WTC11 (cell line): ENCODE data around the gene SPECC1L.

Experiments used
- FOXK1 ChIP-seq: sonication (generic); formaldehyde crosslinking; IDR thresholded peaks from 2 replicates; pipeline ENCODE4 v1.8.0; 2022; ENCODE audit warnings: mild to moderate bottlenecking, moderate library complexity, missing genetic modification reagents
- IRF2 ChIP-seq: sonication (generic); formaldehyde crosslinking; IDR thresholded peaks from 2 replicates; pipeline ENCODE4 v1.8.0; 2022; ENCODE audit warnings: low read depth, missing genetic modification reagents, borderline replicate concordance
- MLX ChIP-seq: sonication (generic); formaldehyde crosslinking; IDR thresholded peaks from 2 replicates; pipeline ENCODE4 v1.8.1; 2023; ENCODE audit warnings: mild to moderate bottlenecking, missing genetic modification reagents, moderate library complexity
- MXD4 ChIP-seq: fragments of 250-450 bp; sonication (Bioruptor Pico); IDR thresholded peaks from 2 replicates; pipeline ENCODE4 v1.8.0; 2021; ENCODE audit warnings: mild to moderate bottlenecking, moderate library complexity, borderline replicate concordance
- PRDM15 ChIP-seq: sonication (generic); formaldehyde crosslinking; IDR thresholded peaks from 2 replicates; pipeline ENCODE4 v1.8.0; 2022; ENCODE audit warnings: missing genetic modification reagents
- SP1 ChIP-seq: sonication (generic); formaldehyde crosslinking; conservative IDR thresholded peaks from 2 replicates; pipeline ENCODE4 v1.8.1; 2022; ENCODE audit warnings: missing genetic modification reagents
- TCF7 ChIP-seq: sonication (generic); formaldehyde crosslinking; IDR thresholded peaks from 2 replicates; pipeline ENCODE4 v1.8.0; 2022; ENCODE audit warnings: mild to moderate bottlenecking, low read depth, missing genetic modification reagents, moderate library complexity
- TF ChIP-seq, protein P1 (sequence below): sonication (generic); formaldehyde crosslinking; IDR thresholded peaks from 2 replicates; pipeline ENCODE4 v1.8.0; 2022; ENCODE audit warnings: mild to moderate bottlenecking, missing genetic modification reagents
- TF ChIP-seq, protein P2 (sequence below): fragments of 200-600 bp; IDR thresholded peaks from 2 replicates; pipeline ENCODE4 v1.8.0; 2022; ENCODE audit warnings: antibody characterized with exemption
- TF ChIP-seq, protein P3 (sequence below): sonication (generic); formaldehyde crosslinking; conservative IDR thresholded peaks from 2 replicates; pipeline ENCODE4 v1.8.1; 2022; ENCODE audit warnings: mild to moderate bottlenecking, missing genetic modification reagents
- TF ChIP-seq, protein P4 (sequence below): sonication (generic); formaldehyde crosslinking; IDR thresholded peaks from 2 replicates; pipeline ENCODE4 v1.8.1; 2022; ENCODE audit warnings: low read depth, missing genetic modification reagents, borderline replicate concordance
- TF ChIP-seq, protein P5 (sequence below): sonication (generic); formaldehyde crosslinking; IDR thresholded peaks from 2 replicates; pipeline ENCODE4 v1.8.1; 2023; ENCODE audit warnings: mild to moderate bottlenecking, missing genetic modification reagents, moderate library complexity

DNA sequence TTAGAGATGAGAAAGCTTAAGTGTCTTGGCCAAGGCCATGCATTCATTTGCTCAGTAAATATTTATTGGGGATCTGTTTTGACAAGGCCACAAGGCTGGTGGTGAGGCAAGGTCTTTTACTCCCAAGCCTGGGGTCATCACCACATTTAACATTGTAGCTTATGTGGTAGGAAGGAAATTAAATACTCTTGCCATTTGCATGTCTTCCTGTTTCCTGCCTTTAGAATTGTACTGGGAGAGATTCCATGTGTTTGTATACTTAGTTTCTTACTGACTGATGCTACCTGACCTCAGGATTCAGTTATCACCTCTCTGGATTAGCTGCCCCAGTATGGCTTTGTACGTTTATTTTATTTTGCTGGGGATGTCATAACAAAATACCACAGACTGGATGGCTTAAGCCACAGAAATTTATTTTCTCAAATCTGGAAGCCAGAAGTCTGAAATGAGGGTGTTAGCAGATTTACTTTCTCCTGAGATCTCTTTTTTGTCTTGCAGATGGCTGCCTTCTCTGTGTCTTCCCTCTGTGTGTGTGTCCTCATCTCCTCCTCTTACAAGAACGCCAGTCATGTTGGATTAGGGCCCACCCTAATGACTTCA lies 44.8 kb downstream of the SPECC1L start:
- TF ChIP-seq, protein P1, sequence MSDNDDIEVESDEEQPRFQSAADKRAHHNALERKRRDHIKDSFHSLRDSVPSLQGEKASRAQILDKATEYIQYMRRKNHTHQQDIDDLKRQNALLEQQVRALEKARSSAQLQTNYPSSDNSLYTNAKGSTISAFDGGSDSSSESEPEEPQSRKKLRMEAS (CRISPR knock-in tag) = no peak
- no peak for TF ChIP-seq SP1
- TF ChIP-seq, protein P2, sequence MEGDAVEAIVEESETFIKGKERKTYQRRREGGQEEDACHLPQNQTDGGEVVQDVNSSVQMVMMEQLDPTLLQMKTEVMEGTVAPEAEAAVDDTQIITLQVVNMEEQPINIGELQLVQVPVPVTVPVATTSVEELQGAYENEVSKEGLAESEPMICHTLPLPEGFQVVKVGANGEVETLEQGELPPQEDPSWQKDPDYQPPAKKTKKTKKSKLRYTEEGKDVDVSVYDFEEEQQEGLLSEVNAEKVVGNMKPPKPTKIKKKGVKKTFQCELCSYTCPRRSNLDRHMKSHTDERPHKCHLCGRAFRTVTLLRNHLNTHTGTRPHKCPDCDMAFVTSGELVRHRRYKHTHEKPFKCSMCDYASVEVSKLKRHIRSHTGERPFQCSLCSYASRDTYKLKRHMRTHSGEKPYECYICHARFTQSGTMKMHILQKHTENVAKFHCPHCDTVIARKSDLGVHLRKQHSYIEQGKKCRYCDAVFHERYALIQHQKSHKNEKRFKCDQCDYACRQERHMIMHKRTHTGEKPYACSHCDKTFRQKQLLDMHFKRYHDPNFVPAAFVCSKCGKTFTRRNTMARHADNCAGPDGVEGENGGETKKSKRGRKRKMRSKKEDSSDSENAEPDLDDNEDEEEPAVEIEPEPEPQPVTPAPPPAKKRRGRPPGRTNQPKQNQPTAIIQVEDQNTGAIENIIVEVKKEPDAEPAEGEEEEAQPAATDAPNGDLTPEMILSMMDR = no peak
- no peak for TF ChIP-seq TCF7 (CRISPR knock-in tag)
- TF ChIP-seq IRF2 (CRISPR knock-in tag) = no peak
- no peak for TF ChIP-seq MXD4
- TF ChIP-seq PRDM15 = no peak
- no peak for TF ChIP-seq MLX (CRISPR knock-in tag)
- no peak for TF ChIP-seq FOXK1 (CRISPR knock-in tag)
- TF ChIP-seq, protein P3, sequence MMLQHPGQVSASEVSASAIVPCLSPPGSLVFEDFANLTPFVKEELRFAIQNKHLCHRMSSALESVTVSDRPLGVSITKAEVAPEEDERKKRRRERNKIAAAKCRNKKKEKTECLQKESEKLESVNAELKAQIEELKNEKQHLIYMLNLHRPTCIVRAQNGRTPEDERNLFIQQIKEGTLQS (CRISPR knock-in tag) = no peak
- TF ChIP-seq, protein P4, sequence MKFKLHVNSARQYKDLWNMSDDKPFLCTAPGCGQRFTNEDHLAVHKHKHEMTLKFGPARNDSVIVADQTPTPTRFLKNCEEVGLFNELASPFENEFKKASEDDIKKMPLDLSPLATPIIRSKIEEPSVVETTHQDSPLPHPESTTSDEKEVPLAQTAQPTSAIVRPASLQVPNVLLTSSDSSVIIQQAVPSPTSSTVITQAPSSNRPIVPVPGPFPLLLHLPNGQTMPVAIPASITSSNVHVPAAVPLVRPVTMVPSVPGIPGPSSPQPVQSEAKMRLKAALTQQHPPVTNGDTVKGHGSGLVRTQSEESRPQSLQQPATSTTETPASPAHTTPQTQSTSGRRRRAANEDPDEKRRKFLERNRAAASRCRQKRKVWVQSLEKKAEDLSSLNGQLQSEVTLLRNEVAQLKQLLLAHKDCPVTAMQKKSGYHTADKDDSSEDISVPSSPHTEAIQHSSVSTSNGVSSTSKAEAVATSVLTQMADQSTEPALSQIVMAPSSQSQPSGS (CRISPR knock-in tag) = no peak
- TF ChIP-seq, protein P5, sequence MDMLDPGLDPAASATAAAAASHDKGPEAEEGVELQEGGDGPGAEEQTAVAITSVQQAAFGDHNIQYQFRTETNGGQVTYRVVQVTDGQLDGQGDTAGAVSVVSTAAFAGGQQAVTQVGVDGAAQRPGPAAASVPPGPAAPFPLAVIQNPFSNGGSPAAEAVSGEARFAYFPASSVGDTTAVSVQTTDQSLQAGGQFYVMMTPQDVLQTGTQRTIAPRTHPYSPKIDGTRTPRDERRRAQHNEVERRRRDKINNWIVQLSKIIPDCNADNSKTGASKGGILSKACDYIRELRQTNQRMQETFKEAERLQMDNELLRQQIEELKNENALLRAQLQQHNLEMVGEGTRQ = no peak
